IPS-11a (cell line): ENCODE results near the gene TMEM91.
A peak's percentile ranks its signal among the peaks of the same experiment; 100 is the strongest.
"Not testable (repeated sequence)": the region's sequence is repeated elsewhere in the genome, so short reads cannot be mapped to it uniquely, and the experiment has no call there.

ENCODE experiments used
- H3K4me3 ChIP-seq: one replicate; pipeline ENCODE4 v1.5.1; 2013; ENCODE audit warnings: low read depth, low read length, control low read depth

The TMEM91 gene

GRCh38 chr19:41376241-41376997, at the start of gene TMEM91:
Gene TMEM91 (plus strand): TSS chr19:41376533. CDS start chr19:41378310, 1,777 bp downstream.
- H3K4me3 ChIP-seq = peak within 1 kb of the TSS; percentile 35

- no peak overlapping the region for H3K4me3 ChIP-seq
Measured at GRCh38 chr19:41327076-41327575, 49.2 kb upstream of the TMEM91 start.

- H3K4me3 ChIP-seq = no peak overlapping the region
Measured at GRCh38 chr19:41327576-41328156, 48.7 kb upstream of the TMEM91 start.

GRCh38 chr19:41328157-41328841, 48.0 kb upstream of the TMEM91 start:
- no peak overlapping the region for H3K4me3 ChIP-seq

- H3K4me3 ChIP-seq = no peak overlapping the region
Measured at GRCh38 chr19:41328842-41329225, 47.5 kb upstream of the TMEM91 start.

GRCh38 chr19:41330481-41330880, 45.9 kb upstream of the TMEM91 start:
- H3K4me3 ChIP-seq = no peak overlapping the region

GRCh38 chr19:41330946-41331678, 45.2 kb upstream of the TMEM91 start:
- H3K4me3 ChIP-seq = no peak overlapping the region

GRCh38 chr19:41332000-41332399, 44.3 kb upstream of the TMEM91 start:
- H3K4me3 ChIP-seq = no peak overlapping the region

- H3K4me3 ChIP-seq = no peak overlapping the region
Measured at GRCh38 chr19:41332468-41332867, 43.9 kb upstream of the TMEM91 start.

- no peak overlapping the region for H3K4me3 ChIP-seq
Measured at GRCh38 chr19:41334793-41335192, 41.5 kb upstream of the TMEM91 start.

GRCh38 chr19:41335467-41335866, 40.9 kb upstream of the TMEM91 start:
- no peak overlapping the region for H3K4me3 ChIP-seq

- no peak overlapping the region for H3K4me3 ChIP-seq
Measured at GRCh38 chr19:41339936-41340335, 36.4 kb upstream of the TMEM91 start.

GRCh38 chr19:41341669-41342490, 34.5 kb upstream of the TMEM91 start:
- no peak overlapping the region for H3K4me3 ChIP-seq

- no peak overlapping the region for H3K4me3 ChIP-seq
Measured at GRCh38 chr19:41344162-41344561, 32.2 kb upstream of the TMEM91 start.

- not testable (repeated sequence) for H3K4me3 ChIP-seq
Measured at GRCh38 chr19:41346916-41347315, 29.4 kb upstream of the TMEM91 start.

GRCh38 chr19:41350735-41351338, 25.5 kb upstream of the TMEM91 start:
- H3K4me3 ChIP-seq = peak overlapping the region; percentile 65

GRCh38 chr19:41351339-41352245, 24.7 kb upstream of the TMEM91 start:
- H3K4me3 ChIP-seq = peak overlapping the region; percentile 65

GRCh38 chr19:41352279-41352608, 24.1 kb upstream of the TMEM91 start:
- peak overlapping the region; percentile 65 for H3K4me3 ChIP-seq
